ENCODE measurements around the gene FYCO1. TPM values are rescaled to one million over a fixed set of nuclear protein-coding genes. Genes with fewer than 3 reads are reported as not detected.

The FYCO1 gene
- total RNA-seq, 1 donor from 2014 or later, result 35.8 TPM

GRCh38 chr3:45984331-45985312 lies 11.0 kb downstream of the FYCO1 start:
- DNase-seq (ENCODE audit: low read depth), result peak; percentile 68

- peak; percentile 47 for DNase-seq (ENCODE audit: low read depth)
These were observed 11.9 kb downstream of the FYCO1 start for GRCh38 chr3:45983770-45984169.

- no peak for DNase-seq (ENCODE audit: low read depth)
These were observed 14.1 kb downstream of the FYCO1 start for GRCh38 chr3:45981346-45982074.

- no peak for DNase-seq (ENCODE audit: low read depth)
These were observed 14.8 kb downstream of the FYCO1 start for GRCh38 chr3:45980819-45981218.

GRCh38 chr3:45980229-45980813 lies 15.3 kb downstream of the FYCO1 start:
- DNase-seq (ENCODE audit: low read depth), result no peak

- DNase-seq (ENCODE audit: low read depth), result no peak
These were observed 16.2 kb downstream of the FYCO1 start for GRCh38 chr3:45979378-45979777.

GRCh38 chr3:45978006-45978761 lies 17.4 kb downstream of the FYCO1 start:
- peak; percentile 76 for DNase-seq (ENCODE audit: low read depth)

- peak; percentile 51 for DNase-seq (ENCODE audit: low read depth)
These were observed 19.2 kb downstream of the FYCO1 start for GRCh38 chr3:45976191-45977091.

GRCh38 chr3:45975686-45976085 lies 19.9 kb downstream of the FYCO1 start:
- no peak for DNase-seq (ENCODE audit: low read depth)

- no peak for DNase-seq (ENCODE audit: low read depth)
These were observed 20.9 kb downstream of the FYCO1 start for GRCh38 chr3:45974686-45975085.

- peak; percentile 55 for DNase-seq (ENCODE audit: low read depth)
These were observed 22.9 kb downstream of the FYCO1 start for GRCh38 chr3:45972534-45973402.

- DNase-seq (ENCODE audit: low read depth), result no peak
These were observed 25.7 kb downstream of the FYCO1 start for GRCh38 chr3:45969953-45970352.

- DNase-seq (ENCODE audit: low read depth), result no peak
These were observed 26.5 kb downstream of the FYCO1 start for GRCh38 chr3:45969116-45969515.

GRCh38 chr3:45968706-45969105 lies 26.9 kb downstream of the FYCO1 start:
- DNase-seq (ENCODE audit: low read depth), result peak; percentile 46

GRCh38 chr3:45968149-45968548 lies 27.5 kb downstream of the FYCO1 start:
- no peak for DNase-seq (ENCODE audit: low read depth)

GRCh38 chr3:45967724-45968123 lies 27.9 kb downstream of the FYCO1 start:
- DNase-seq (ENCODE audit: low read depth), result no peak

- DNase-seq (ENCODE audit: low read depth), result no peak
These were observed 28.5 kb downstream of the FYCO1 start for GRCh38 chr3:45966950-45967640.

- DNase-seq (ENCODE audit: low read depth), result no peak
These were observed 29.2 kb downstream of the FYCO1 start for GRCh38 chr3:45966371-45966791.

Data from myocyte (in vitro differentiated cells).